ENCODE results near the gene BMPR1A. TPM values are rescaled to one million over a fixed set of nuclear protein-coding genes. Genes with fewer than 3 reads are reported as not detected.

The BMPR1A gene
- total RNA-seq, 2 donors from 2014 or later, result 69.4 to 96.4 TPM

DNA sequence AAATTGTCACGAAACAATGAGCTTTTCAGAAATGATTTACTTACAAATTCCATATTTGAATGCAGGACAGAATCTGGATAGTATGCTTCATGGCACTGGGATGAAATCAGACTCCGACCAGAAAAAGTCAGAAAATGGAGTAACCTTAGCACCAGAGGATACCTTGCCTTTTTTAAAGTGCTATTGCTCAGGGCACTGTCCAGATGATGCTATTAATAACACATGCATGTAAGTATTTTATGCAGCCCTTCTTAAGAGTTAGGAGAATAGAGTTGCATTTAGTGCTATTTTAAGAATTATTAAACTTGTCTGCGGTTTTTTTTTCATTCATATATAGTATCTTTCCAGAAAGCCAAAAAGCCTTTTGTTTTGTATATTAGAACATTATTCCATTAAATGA lies 133.6 kb downstream of the BMPR1A start:
- Mint-ChIP-seq H3K27ac (no peak overlapping the region), H3K9me3 (no peaks in the 10 kb centered on the region), H3K4me1 (peaks cover 8% of the 10 kb centered on the region), H3K27me3 (ENCODE audit: insufficient read depth) (no peaks in the 10 kb centered on the region), H3K4me3 (no peak overlapping the region), H3K36me3 (ENCODE audit: low read depth) (peaks cover 48% of the 10 kb centered on the region)
- peaks cover 74% of the 10 kb centered on the region for H3K36me3 ChIP-seq (ENCODE audit: control insufficient read depth, insufficient read depth, low read length)
- H3K27me3 ChIP-seq (ENCODE audit: control insufficient read depth, insufficient read depth, low read length, poor library complexity, severe bottlenecking), result no peaks in the 10 kb centered on the region
- H3K4me1 ChIP-seq (ENCODE audit: control insufficient read depth, insufficient read depth, low read length), result no peaks in the 10 kb centered on the region
- no peak overlapping the region for H3K4me3 ChIP-seq (ENCODE audit: low read length)
- WGBS, 2 experiments (ENCODE audit: insufficient coverage in 1 of 2, insufficient read length in 1 of 2), result 75 to 100% methylated on average over 1 to 2 of the region's 3 CpGs
- TF ChIP-seq, protein P1, sequence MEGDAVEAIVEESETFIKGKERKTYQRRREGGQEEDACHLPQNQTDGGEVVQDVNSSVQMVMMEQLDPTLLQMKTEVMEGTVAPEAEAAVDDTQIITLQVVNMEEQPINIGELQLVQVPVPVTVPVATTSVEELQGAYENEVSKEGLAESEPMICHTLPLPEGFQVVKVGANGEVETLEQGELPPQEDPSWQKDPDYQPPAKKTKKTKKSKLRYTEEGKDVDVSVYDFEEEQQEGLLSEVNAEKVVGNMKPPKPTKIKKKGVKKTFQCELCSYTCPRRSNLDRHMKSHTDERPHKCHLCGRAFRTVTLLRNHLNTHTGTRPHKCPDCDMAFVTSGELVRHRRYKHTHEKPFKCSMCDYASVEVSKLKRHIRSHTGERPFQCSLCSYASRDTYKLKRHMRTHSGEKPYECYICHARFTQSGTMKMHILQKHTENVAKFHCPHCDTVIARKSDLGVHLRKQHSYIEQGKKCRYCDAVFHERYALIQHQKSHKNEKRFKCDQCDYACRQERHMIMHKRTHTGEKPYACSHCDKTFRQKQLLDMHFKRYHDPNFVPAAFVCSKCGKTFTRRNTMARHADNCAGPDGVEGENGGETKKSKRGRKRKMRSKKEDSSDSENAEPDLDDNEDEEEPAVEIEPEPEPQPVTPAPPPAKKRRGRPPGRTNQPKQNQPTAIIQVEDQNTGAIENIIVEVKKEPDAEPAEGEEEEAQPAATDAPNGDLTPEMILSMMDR (conservative IDR thresholded peaks at IDR 0.05), result no peak
- H3K9me3 ChIP-seq (ENCODE audit: control insufficient read depth, low read length), result no peaks in the 10 kb centered on the region
- DNase-seq, result no peak
- H3K27ac ChIP-seq (ENCODE audit: low read depth, low read length), result no peak overlapping the region
- H3K9ac ChIP-seq (ENCODE audit: extremely low read depth, low read length, poor library complexity, severe bottlenecking), result no peak overlapping the region

GRCh38 chr10:86898511-86898910 lies 142.1 kb downstream of the BMPR1A start:
- no peak overlapping the region for H3K9ac ChIP-seq (ENCODE audit: extremely low read depth, low read length, poor library complexity, severe bottlenecking)
- Mint-ChIP-seq H3K36me3 (ENCODE audit: low read depth) (peaks cover 52% of the 10 kb centered on the region), H3K9me3 (no peaks in the 10 kb centered on the region), H3K27me3 (ENCODE audit: insufficient read depth) (no peaks in the 10 kb centered on the region), H3K4me3 (no peak overlapping the region), H3K27ac (no peak overlapping the region), H3K4me1 (peaks cover 7% of the 10 kb centered on the region)
- TF ChIP-seq, protein P1 (conservative IDR thresholded peaks at IDR 0.05), result no peak
- no peaks in the 10 kb centered on the region for H3K9me3 ChIP-seq (ENCODE audit: control insufficient read depth, low read length)
- WGBS, 2 experiments (ENCODE audit: insufficient coverage in 1 of 2, insufficient read length in 1 of 2), result 87 to 95% methylated on average over 4 of the region's 4 CpGs
- no peaks in the 10 kb centered on the region for H3K4me1 ChIP-seq (ENCODE audit: control insufficient read depth, insufficient read depth, low read length)
- no peak for DNase-seq
- no peaks in the 10 kb centered on the region for H3K27me3 ChIP-seq (ENCODE audit: control insufficient read depth, insufficient read depth, low read length, poor library complexity, severe bottlenecking)
- no peak overlapping the region for H3K27ac ChIP-seq (ENCODE audit: low read depth, low read length)
- H3K4me3 ChIP-seq (ENCODE audit: low read length), result no peak overlapping the region
- H3K36me3 ChIP-seq (ENCODE audit: control insufficient read depth, insufficient read depth, low read length), result peaks cover 54% of the 10 kb centered on the region

DNA sequence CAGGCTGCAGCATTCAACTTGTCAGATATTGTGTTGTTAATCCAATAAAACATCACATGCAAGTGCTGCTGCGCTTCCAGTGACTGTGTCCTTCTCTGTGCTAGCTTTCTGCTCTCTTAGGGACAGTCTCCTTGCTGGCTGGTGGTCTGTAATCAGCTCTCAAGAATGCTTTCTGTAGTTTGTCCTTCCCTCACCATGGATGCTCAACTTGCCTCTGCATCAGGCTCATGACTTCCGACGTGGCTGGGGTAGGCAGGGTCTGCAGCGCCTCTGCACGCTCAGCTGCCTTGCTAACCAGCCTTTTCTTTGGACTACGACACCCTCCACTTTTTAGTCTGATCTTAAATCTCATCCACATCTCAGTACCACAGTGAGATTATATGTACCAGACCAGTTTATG lies 142.7 kb downstream of the BMPR1A start:
- H3K36me3 ChIP-seq (ENCODE audit: control insufficient read depth, insufficient read depth, low read length), result peaks cover 50% of the 10 kb centered on the region
- H3K27ac ChIP-seq (ENCODE audit: low read depth, low read length), result peak overlapping the region; percentile 20
- H3K9ac ChIP-seq (ENCODE audit: extremely low read depth, low read length, poor library complexity, severe bottlenecking), result no peak overlapping the region
- H3K4me3 Mint-ChIP-seq, result no peak overlapping the region
- H3K4me1 ChIP-seq (ENCODE audit: control insufficient read depth, insufficient read depth, low read length), result no peaks in the 10 kb centered on the region
- H3K4me3 ChIP-seq (ENCODE audit: low read length), result no peak overlapping the region
- peaks cover 53% of the 10 kb centered on the region for H3K36me3 Mint-ChIP-seq (ENCODE audit: low read depth)
- no peaks in the 10 kb centered on the region for H3K9me3 ChIP-seq (ENCODE audit: control insufficient read depth, low read length)
- no peaks in the 10 kb centered on the region for H3K27me3 ChIP-seq (ENCODE audit: control insufficient read depth, insufficient read depth, low read length, poor library complexity, severe bottlenecking)
- peaks cover 7% of the 10 kb centered on the region for H3K4me1 Mint-ChIP-seq
- H3K9me3 Mint-ChIP-seq, result no peaks in the 10 kb centered on the region
- H3K27ac Mint-ChIP-seq, result no peak overlapping the region
- WGBS, 2 experiments (ENCODE audit: insufficient coverage in 1 of 2, insufficient read length in 1 of 2), result 60 to 71% methylated on average over 5 to 6 of the region's 6 CpGs
- TF ChIP-seq, protein P1 (conservative IDR thresholded peaks at IDR 0.05), result no peak
- H3K27me3 Mint-ChIP-seq (ENCODE audit: insufficient read depth), result no peaks in the 10 kb centered on the region
- DNase-seq, result peak; percentile 63
